Activated CD8-positive, alpha-beta T cell treated with anti-CD3 and anti-CD28 coated beads, Interleukin-2, amount 10 ng/mL, durations not matched to agents 7 days and 5 days (primary cell): ENCODE measurements around the gene CYB5R3. TPM values are rescaled to one million over a fixed set of nuclear protein-coding genes. Genes with fewer than 3 reads are reported as not detected.
"Not testable (repeated sequence)": the region's sequence is repeated elsewhere in the genome, so short reads cannot be mapped to it uniquely, and the experiment has no call there.

ENCODE experiments used
- ATAC-seq: fragments of 150-1000 bp; cut with Tn5 transposase; one replicate; pipeline ENCODE4 v1.10.0; 2021; ENCODE audit warnings: moderate library complexity
- CTCF ChIA-PET: fragments of 350-600 bp; sonication (Branson Sonifier 250); formaldehyde crosslinking; loops from one replicate; lab custom pipeline; 2021; ENCODE audit warnings: antibody characterized with exemption; lab: Charles Lee
- POLR2A ChIA-PET: fragments of 350-600 bp; sonication (Branson Sonifier 250); formaldehyde crosslinking; loops from one replicate; lab custom pipeline; 2021; ENCODE audit warnings: antibody characterized with exemption; lab: Charles Lee
- DNase-seq: peaks from one replicate; pipeline ENCODE4 v3.0.0-alpha.2; 2020
- H3K27ac Mint-ChIP-seq: one replicate; pipeline ENCODE4 v1.8.0; 2021; ENCODE audit warnings: mild to moderate bottlenecking, mixed read lengths
- H3K27me3 Mint-ChIP-seq: one replicate; pipeline ENCODE4 v1.8.0; 2021; ENCODE audit warnings: low read depth, mixed read lengths
- H3K36me3 Mint-ChIP-seq: one replicate; pipeline ENCODE4 v1.8.0; 2021; ENCODE audit warnings: low read depth, mixed read lengths
- H3K4me1 Mint-ChIP-seq: one replicate; pipeline ENCODE4 v1.8.0; 2021; ENCODE audit warnings: low read depth, mixed read lengths
- H3K4me3 Mint-ChIP-seq: one replicate; pipeline ENCODE4 v1.8.0; 2021; ENCODE audit warnings: mild to moderate bottlenecking, mixed read lengths
- H3K9me3 Mint-ChIP-seq: one replicate; pipeline ENCODE4 v1.8.0; 2022; ENCODE audit warnings: mixed read lengths; ENCODE audit not compliant: insufficient read depth
- total RNA-seq, 2 experiments: library from RNA; stranded (reverse); gene quantifications; one replicate each; pipeline ENCODE4 v1.2.3, GENCODE V29; 2021

Gene CYB5R3
- total RNA-seq, 2 experiments from 2014 or later: 87.7 to 91.4 TPM

DNA sequence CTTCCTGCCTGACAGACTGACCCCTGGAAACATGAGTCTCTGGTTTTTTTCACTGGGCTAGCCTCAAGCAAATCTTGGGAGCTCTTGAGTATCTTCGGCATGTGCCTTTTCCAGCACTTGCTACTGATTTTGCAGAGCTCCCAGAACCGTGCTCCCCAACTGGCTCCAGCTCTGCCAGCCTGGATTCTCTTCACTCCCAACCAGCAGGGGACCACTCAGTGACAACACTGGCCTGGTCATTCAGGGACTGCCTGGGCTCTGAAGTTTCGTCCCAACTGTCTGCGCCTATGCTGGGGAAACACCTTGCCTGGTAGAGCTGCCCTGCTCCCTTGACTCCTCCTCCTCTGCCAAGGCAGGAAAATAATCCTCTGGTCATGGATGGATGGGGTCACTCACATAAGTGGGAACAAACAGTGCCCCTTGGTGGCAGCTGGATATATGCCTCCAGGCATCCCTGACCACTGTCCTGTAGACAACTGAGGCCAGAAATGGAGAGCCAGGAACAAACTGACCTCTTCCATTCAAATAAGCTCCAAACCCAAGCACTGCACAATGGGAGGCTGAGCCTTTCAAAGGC, 64.7 kb downstream of the CYB5R3 start:
- ChIA-PET POLR2A (interaction anchor here (1.0 to 3.6 kb wide), 4 partner anchors 16 to 51 kb away, joined by 3 to 47 read pairs (median 4); partner anchors contain the start of gene POLDIP3), CTCF (interaction anchor here (0.9 kb wide), 1 partner anchor 37 kb away, joined by 3 read pairs; no protein-coding TSS in a partner anchor)
- DNase-seq (no peak), ATAC-seq (no peak)
- peaks cover 14% of the 10 kb centered on the region for H3K4me1 Mint-ChIP-seq
- H3K36me3 Mint-ChIP-seq: peaks cover 51% of the 10 kb centered on the region
- H3K9me3 Mint-ChIP-seq: no peaks in the 10 kb centered on the region
- H3K27me3 Mint-ChIP-seq: no peaks in the 10 kb centered on the region
- H3K27ac Mint-ChIP-seq: no peak overlapping the region
- no peak overlapping the region for H3K4me3 Mint-ChIP-seq

DNA sequence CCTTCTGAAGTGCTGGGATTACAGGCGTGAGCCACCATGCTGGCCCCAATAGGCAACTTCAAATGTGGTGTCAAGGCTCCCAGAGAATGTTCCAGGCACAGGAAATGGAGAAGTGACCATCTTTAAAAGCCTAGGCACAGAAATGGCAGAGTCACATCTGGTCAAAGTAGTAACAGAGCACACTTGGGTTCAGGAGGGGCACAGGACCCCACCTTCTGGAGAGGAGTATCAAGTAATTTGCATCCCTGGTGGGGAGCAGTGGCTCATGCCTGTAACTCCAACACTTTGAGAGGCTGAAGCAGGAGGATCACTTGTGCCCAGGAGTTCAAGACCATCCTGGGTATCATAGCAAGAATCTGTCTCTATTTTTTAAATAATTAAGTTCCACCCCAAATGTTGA, 66.2 kb downstream of the CYB5R3 start:
- Mint-ChIP-seq H3K4me3 (peak overlapping the region; percentile 95), H3K4me1 (peaks cover 14% of the 10 kb centered on the region), H3K27ac (no peak overlapping the region), H3K36me3 (peaks cover 51% of the 10 kb centered on the region), H3K27me3 (no peaks in the 10 kb centered on the region), H3K9me3 (no peaks in the 10 kb centered on the region)
- ATAC-seq (no peak), DNase-seq (no peak)
- CTCF ChIA-PET: interaction anchor here (2.6 kb wide), 1 partner anchor 22 kb away, joined by 8 read pairs; no protein-coding TSS in a partner anchor
- POLR2A ChIA-PET: interaction anchor here (2.2 to 3.6 kb wide), 3 partner anchors 13 to 32 kb away, joined by 9 to 47 read pairs (median 30); partner anchors contain the start of gene POLDIP3

DNA sequence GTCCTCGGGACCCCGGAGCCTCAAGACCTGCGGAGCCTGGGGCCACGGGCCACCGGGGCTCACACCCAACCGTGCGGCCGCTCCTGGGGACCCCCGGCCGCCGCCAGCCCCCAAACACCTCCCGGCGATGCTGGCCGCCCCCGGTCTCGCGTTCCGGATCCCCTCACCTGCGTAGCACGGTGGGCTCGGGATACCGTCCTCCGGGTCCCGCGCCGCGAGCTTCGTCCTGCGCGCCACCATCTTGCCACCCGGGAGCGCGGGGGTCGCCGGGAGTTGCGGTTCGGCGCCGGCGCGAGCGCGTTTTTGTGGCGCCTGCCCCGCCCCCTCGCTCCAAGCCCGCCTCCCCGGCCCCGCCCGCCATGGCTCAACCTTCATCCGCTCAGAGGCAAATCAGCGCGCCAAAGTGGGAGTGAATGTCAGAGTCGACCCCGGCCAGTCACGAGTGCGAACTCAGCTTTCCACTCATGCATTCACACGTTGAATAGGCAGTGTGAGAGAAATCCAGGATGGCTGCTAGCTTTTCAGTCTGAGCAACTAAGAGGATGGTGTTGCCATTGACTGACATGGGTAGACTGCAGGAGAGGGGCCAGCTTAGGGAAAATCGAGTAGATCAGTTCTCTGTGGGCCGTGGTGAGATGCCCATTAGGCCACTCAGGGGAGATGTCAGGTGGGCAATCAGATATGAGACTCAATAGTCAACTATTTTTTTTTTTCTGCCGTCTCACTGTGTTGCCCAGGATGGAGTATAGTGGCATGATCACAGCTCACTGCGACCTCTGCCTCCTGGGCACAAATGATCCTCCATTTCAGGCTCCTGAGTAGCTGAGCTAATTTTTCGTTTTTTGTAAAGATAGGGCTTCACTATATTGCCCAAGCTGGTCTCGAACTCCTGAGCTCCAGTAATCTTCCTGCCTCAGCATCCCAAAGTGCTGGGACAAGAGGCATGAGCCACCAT, 67.2 kb downstream of the CYB5R3 start:
- Mint-ChIP-seq H3K9me3 (no peaks in the 10 kb centered on the region), H3K4me3 (peak overlapping the region; percentile 95), H3K27me3 (no peaks in the 10 kb centered on the region), H3K27ac (peak overlapping the region; percentile 95), H3K36me3 (peaks cover 46% of the 10 kb centered on the region), H3K4me1 (peaks cover 14% of the 10 kb centered on the region)
- ATAC-seq (peak; percentile 76), DNase-seq (peak; percentile 88)
- POLR2A ChIA-PET: interaction anchor here (0.7 to 3.4 kb wide), 4 partner anchors 13 to 611 kb away, joined by 4 to 30 read pairs (median 7); partner anchors contain the start of gene POLDIP3
- CTCF ChIA-PET: interaction anchor here (0.7 to 2.6 kb wide), 3 partner anchors 14 to 508 kb away, joined by 3 to 8 read pairs (median 4); no protein-coding TSS in a partner anchor

DNA sequence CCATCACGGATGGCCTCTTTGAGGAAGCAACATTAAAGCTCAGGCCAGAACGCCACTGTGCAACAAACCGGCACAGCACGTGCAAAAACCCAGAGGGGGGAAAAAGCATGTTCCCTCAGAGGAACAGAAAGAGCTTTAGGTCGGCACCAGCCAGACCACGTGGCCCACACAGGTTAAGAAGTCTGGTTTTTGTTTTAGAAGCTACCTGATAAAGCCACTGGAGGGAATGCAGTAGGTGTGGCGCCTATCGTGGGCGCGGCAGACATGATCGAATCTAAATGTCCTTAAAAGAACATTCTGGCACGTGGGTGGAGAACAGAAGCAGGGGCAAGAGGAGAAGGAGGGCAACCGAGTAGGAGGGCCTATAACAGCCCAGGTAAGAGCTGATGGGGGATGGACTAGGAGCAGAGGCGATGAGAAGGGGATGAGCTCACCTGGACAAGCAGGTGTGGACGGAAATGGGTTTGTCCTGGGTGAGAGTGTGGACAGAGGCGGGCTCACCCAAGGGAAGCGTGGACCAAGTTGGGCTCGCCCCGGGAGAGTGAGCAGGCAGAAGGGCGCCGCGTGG, 67.9 kb downstream of the CYB5R3 start:
- Mint-ChIP-seq H3K27ac (peak overlapping the region; percentile 95), H3K4me3 (peak overlapping the region; percentile 95), H3K36me3 (peaks cover 39% of the 10 kb centered on the region), H3K4me1 (peaks cover 14% of the 10 kb centered on the region)
- POLR2A ChIA-PET: interaction anchor here (1.3 to 3.4 kb wide), 3 partner anchors 12 to 33 kb away, joined by 4 to 30 read pairs (median 9); partner anchors contain the start of gene POLDIP3
- CTCF ChIA-PET: interaction anchor here (2.6 kb wide), 1 partner anchor 20 kb away, joined by 8 read pairs; no protein-coding TSS in a partner anchor
- not testable (repeated sequence) for DNase-seq, H3K27me3 Mint-ChIP-seq, H3K9me3 Mint-ChIP-seq
- peak; percentile 52 for ATAC-seq

DNA sequence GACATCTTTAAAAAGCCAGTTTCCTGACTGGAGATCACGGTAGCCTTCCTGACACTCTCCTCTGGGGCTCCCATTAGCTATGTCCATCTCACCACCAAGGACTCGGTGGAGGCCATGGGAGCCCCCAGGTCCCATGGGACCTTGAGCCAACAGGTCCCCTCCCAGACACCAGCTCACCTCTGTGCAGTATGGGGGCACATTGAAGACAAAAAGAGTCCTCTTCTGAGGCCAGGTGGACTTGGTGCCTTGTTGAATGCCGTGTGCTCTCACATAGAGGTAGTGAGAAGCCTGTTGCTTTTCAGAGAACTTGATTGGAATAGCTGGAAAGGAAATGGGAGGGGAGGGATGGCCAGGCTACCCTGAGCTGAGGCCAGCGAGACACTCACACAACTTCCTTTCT, 69.2 kb downstream of the CYB5R3 start:
- H3K27ac Mint-ChIP-seq: peak overlapping the region; percentile 30
- H3K4me3 Mint-ChIP-seq, H3K27me3 Mint-ChIP-seq, CTCF ChIA-PET, H3K9me3 Mint-ChIP-seq, ATAC-seq, DNase-seq: not testable (repeated sequence)
- peaks cover 32% of the 10 kb centered on the region for H3K36me3 Mint-ChIP-seq
- H3K4me1 Mint-ChIP-seq: peaks cover 14% of the 10 kb centered on the region
- POLR2A ChIA-PET: interaction anchor here (0.5 to 3.4 kb wide), 2 partner anchors 35 to 798 kb away, joined by 3 to 30 read pairs; partner anchors contain the start of gene POLDIP3

DNA sequence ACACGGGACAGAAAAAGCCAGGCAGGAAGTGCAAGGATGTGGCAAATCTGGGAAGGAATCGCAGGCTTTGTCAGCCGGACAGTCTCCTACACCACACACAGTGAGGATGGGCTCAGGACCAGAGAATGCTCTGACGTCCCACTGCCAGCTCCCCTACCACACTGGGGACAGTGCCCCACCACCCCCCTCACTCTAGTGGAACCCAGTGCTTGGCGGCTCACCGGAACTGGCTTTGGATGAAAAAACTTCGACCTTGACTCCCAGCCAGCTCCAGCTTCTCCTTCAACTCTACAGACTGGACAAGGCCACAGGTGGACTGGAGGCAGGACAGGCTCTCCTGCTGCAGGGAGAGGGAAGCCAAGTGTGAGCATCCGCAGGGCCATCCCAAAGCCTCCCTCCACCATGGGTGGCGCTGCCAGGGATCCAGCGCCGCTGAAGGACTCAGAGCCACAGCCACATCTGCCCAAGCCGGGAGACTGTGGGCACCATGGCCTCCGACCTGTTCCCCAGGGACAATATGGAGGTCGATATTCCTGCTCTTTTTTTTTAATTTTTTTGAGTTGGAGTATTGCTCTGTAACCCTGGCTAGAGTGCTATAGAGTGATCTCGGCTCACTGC, 71.5 kb downstream of the CYB5R3 start:
- ATAC-seq (no peak), DNase-seq (no peak)
- no peak overlapping the region for H3K27ac Mint-ChIP-seq
- H3K36me3 Mint-ChIP-seq: peaks cover 24% of the 10 kb centered on the region
- ChIA-PET POLR2A (interaction anchor here (0.7 kb wide), 1 partner anchor 9 kb away, joined by 4 read pairs; no protein-coding TSS in a partner anchor), CTCF (no interaction called here)
- peaks cover 12% of the 10 kb centered on the region for H3K4me1 Mint-ChIP-seq
- H3K27me3 Mint-ChIP-seq: no peaks in the 10 kb centered on the region
- no peaks in the 10 kb centered on the region for H3K9me3 Mint-ChIP-seq
- no peak overlapping the region for H3K4me3 Mint-ChIP-seq

DNA sequence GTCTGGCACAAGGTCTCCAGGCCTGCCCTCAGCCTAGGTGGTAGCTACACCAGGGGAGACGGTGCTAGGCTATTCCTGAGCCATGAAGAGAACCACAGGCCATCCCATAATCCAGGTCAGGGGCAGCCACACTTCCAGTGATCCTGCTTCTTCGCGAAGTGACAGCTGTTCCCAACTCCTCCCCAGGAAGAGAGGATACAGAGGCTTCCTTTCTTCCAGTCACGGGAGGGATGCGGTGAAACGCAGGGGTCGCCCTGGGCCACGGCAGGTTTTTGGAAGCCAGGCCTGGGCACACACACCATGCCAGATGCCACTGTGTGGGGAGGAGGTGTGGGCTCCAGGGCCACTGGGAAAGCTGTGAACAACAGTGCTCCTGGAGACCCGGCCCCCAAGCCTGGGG, 72.1 kb downstream of the CYB5R3 start:
- CTCF ChIA-PET, DNase-seq, ATAC-seq, H3K4me1 Mint-ChIP-seq, H3K27ac Mint-ChIP-seq, H3K4me3 Mint-ChIP-seq, H3K9me3 Mint-ChIP-seq, H3K27me3 Mint-ChIP-seq: not testable (repeated sequence)
- POLR2A ChIA-PET: interaction anchor here (0.7 kb wide), 1 partner anchor 9 kb away, joined by 4 read pairs; no protein-coding TSS in a partner anchor
- peaks cover 24% of the 10 kb centered on the region for H3K36me3 Mint-ChIP-seq

DNA sequence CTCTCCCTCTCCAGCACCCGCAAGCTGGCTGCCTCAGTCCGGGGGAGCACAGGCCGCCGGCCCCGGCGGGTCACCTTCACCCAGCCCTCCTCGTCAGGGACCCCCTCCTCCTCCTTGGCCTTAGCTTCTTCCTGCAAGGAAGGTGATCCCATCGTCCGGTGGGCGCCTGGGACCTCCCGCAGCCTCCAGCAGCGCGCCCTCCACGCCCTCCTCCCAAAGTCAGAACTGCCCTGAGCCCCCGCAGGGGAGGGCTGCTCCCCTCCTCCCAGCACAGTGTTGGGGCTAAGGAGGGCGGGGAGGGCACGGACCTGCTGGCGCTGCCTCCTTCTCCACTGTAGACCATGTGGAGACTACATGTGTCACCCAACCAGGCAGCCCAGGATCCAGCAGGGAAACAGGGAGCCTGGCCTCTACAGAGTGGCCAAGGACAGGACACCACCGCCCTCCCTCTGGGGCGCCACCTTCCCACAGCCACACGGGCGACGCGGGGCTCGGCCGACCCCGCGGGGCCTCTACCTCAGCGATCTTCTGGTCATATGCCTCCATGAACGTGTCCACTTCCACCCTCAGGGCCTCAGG, 73.1 kb downstream of the CYB5R3 start:
- H3K27me3 Mint-ChIP-seq, DNase-seq, ATAC-seq, H3K4me3 Mint-ChIP-seq, CTCF ChIA-PET, POLR2A ChIA-PET, H3K9me3 Mint-ChIP-seq, H3K4me1 Mint-ChIP-seq, H3K27ac Mint-ChIP-seq: not testable (repeated sequence)
- peaks cover 26% of the 10 kb centered on the region for H3K36me3 Mint-ChIP-seq

DNA sequence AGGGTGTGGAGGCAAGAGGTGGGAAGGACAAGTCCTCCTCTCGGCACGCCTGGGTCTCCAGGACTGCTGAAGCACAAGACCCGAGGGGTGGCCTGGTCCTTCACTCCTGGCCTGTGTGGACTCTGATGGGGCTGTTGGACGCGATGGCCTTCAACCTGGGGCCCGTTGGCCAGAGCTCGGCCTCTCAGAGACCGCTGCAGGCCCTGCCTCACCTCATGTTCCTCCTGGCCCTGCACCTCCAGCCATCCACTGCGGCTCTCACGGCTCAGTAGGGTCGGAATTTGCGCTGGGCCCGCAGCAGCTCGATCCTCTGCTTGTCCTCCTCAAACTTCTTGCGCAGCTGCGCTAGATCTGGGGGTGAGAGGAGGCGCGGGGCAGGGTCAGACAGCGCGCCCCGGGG, 74.7 kb downstream of the CYB5R3 start:
- CTCF ChIA-PET, ATAC-seq, H3K4me1 Mint-ChIP-seq, H3K4me3 Mint-ChIP-seq, H3K27me3 Mint-ChIP-seq, DNase-seq, POLR2A ChIA-PET, H3K9me3 Mint-ChIP-seq, H3K27ac Mint-ChIP-seq: not testable (repeated sequence)
- H3K36me3 Mint-ChIP-seq: peaks cover 30% of the 10 kb centered on the region

DNA sequence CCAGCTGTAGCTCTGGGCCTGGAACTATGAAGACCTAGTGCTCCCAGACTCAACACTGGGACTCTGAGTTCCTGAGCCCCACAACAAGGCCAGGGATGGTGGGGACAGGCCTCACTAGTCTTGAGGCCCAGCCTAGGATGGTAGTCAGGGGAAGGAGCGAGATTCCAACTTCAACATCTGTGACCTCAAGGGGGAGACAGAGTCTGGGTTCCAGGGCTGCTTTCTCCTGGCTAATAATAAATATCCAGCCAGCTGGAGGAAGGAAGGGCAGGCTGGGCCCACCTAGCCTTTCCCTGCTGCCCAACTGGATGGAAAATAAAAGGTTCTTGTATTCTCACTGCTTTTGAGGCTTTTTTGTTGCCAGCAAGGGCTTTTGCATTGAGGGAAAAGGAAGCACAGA, 75.1 kb downstream of the CYB5R3 start:
- H3K27me3 Mint-ChIP-seq, H3K9me3 Mint-ChIP-seq, ATAC-seq, H3K4me1 Mint-ChIP-seq, CTCF ChIA-PET, H3K27ac Mint-ChIP-seq, DNase-seq, POLR2A ChIA-PET, H3K4me3 Mint-ChIP-seq: not testable (repeated sequence)
- H3K36me3 Mint-ChIP-seq: peaks cover 30% of the 10 kb centered on the region
